HEK293T (cell line): ENCODE data around the gene BLOC1S1.
A peak's percentile ranks its signal among the peaks of the same experiment; 100 is the strongest.

ENCODE experiments used
- CTCF ChIA-PET: fragments of 350-600 bp; formaldehyde crosslinking; extraction: SDS; loops from one replicate; lab custom pipeline; 2021; ENCODE audit warnings: antibody characterized with exemption, inconsistent platforms; lab: Yijun Ruan, JAX
- POLR2A ChIA-PET: fragments of 350-600 bp; formaldehyde crosslinking; extraction: SDS; loops from one replicate; lab custom pipeline; 2020; ENCODE audit warnings: antibody characterized with exemption, inconsistent platforms; lab: Yijun Ruan, JAX
- DNase-seq: peaks from one replicate; pipeline ENCODE4 v3.0.0; 2012; ENCODE audit warnings: mixed read lengths; ENCODE audit errors: extremely low spot score
- ARNT ChIP-seq: fragments of 450-650 bp; IDR thresholded peaks from 2 replicates; pipeline ENCODE4 v1.6.1; 2017; ENCODE audit warnings: mild to moderate bottlenecking
- BHLHE40 ChIP-seq: fragments of 450-650 bp; IDR thresholded peaks from 2 replicates; pipeline ENCODE4 v1.6.1; 2016; ENCODE audit warnings: mild to moderate bottlenecking, moderate library complexity, borderline replicate concordance
- CTBP1 ChIP-seq: fragments of 450-650 bp; IDR thresholded peaks from 2 replicates; pipeline ENCODE4 v1.6.1; 2016; ENCODE audit warnings: borderline replicate concordance
- ELF4 ChIP-seq: fragments of 450-650 bp; IDR thresholded peaks from 2 replicates; pipeline ENCODE4 v1.6.1; 2017; ENCODE audit warnings: antibody characterized with exemption
- FOXA1 ChIP-seq: fragments of 450-650 bp; IDR thresholded peaks from 2 replicates; pipeline ENCODE4 v1.6.1; 2016; ENCODE audit warnings: mild to moderate bottlenecking
- FOXK2 ChIP-seq: fragments of 450-650 bp; IDR thresholded peaks from 2 replicates; pipeline ENCODE4 v1.6.1; 2016; ENCODE audit warnings: mild to moderate bottlenecking
- FOXM1 ChIP-seq: fragments of 450-650 bp; IDR thresholded peaks from 2 replicates; pipeline ENCODE4 v1.6.1; 2017; ENCODE audit warnings: mild to moderate bottlenecking, borderline replicate concordance
- HDGF ChIP-seq: fragments of 450-650 bp; IDR thresholded peaks from 2 replicates; pipeline ENCODE4 v1.6.1; 2017; ENCODE audit warnings: antibody characterized with exemption, borderline replicate concordance
- L3MBTL2 ChIP-seq: fragments of 450-650 bp; conservative IDR thresholded peaks from 2 replicates; pipeline ENCODE4 v1.6.1; 2016; ENCODE audit warnings: mild to moderate bottlenecking
- LEF1 ChIP-seq: fragments of 450-650 bp; IDR thresholded peaks from 2 replicates; pipeline ENCODE4 v1.6.1; 2017; ENCODE audit warnings: mild to moderate bottlenecking, borderline replicate concordance
- NFRKB ChIP-seq: fragments of 450-650 bp; IDR thresholded peaks from 2 replicates; pipeline ENCODE4 v1.6.1; 2016; ENCODE audit warnings: mild to moderate bottlenecking, moderate library complexity
- PKNOX1 ChIP-seq: fragments of 450-650 bp; IDR thresholded peaks from 2 replicates; pipeline ENCODE4 v1.6.1; 2016
- SP1 ChIP-seq: fragments of 450-650 bp; IDR thresholded peaks from 2 replicates; pipeline ENCODE4 v1.6.1; 2017
- SUZ12 ChIP-seq: fragments of 450-650 bp; IDR thresholded peaks from 2 replicates; pipeline ENCODE4 v1.6.1; 2016; ENCODE audit warnings: mild to moderate bottlenecking
- TARDBP ChIP-seq: fragments of 450-650 bp; IDR thresholded peaks from 2 replicates; pipeline ENCODE4 v1.6.1; 2016
- ZNF384 ChIP-seq: fragments of 450-650 bp; IDR thresholded peaks from 2 replicates; pipeline ENCODE4 v1.6.1; 2016

Gene BLOC1S1

DNA sequence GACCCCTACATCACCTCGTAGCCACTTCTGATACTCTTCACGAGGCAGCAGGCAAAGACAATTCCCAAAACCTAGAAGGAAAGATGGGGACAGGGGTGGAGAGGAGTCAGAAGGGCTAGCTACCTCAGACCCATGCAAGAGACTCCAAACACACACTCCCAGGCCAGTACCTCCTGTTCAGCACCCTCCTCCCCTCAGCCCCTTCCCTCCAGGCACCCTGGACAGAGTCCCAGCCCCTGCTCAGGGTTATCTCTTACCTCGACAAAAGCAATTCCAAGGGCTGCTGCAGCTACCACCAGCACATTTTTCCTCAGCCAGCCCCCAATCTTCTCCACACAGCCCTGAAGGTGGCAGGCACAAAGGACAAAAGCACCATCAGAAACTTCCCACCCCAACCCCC lies 9.7 kb downstream of the BLOC1S1 start:
- TF ChIP-seq L3MBTL2, result no peak
- no peak for TF ChIP-seq LEF1
- TF ChIP-seq HDGF, result no peak
- TF ChIP-seq NFRKB, result no peak
- TF ChIP-seq FOXA1, result no peak
- TF ChIP-seq CTBP1, result no peak
- TF ChIP-seq SP1, result no peak
- no peak for TF ChIP-seq FOXK2
- TF ChIP-seq SUZ12, result no peak
- no peak for TF ChIP-seq ELF4
- no peak for TF ChIP-seq FOXM1
- no peak for TF ChIP-seq BHLHE40
- TF ChIP-seq PKNOX1, result no peak
- no peak for TF ChIP-seq ZNF384
- no peak for TF ChIP-seq TARDBP
- TF ChIP-seq ARNT, result no peak
- ChIA-PET POLR2A (interaction anchor here (1.0 to 1.4 kb wide), 2 partner anchors 10 to 12 kb away, joined by 5 to 10 read pairs; partner anchors contain the start of gene BLOC1S1), CTCF (interaction anchor here (0.8 to 3.5 kb wide), 3 partner anchors 9 to 12 kb away, joined by 3 to 30 read pairs (median 10); partner anchors contain the start of gene BLOC1S1)
- no peak for DNase-seq

DNA sequence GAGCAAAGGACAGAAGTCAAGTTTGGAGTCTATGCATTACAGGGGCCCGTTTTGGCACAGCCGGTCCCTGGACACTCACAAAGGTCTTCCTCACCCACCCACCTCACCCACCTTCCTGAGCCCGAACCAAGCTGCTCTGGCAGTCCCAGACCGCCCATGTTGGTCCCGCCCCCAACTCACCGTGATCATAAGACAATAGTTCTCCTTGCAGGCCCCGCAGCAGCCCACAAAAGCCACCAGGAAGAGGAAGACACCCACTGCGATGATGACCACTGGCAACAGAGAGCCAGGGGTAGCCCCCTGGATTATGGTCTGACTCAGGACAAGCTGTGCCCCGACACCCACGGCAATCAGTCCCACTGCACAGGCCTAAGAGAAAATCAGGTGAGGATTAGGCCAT lies 11.1 kb downstream of the BLOC1S1 start:
- DNase-seq, result no peak
- POLR2A ChIA-PET, result interaction anchor here (1.0 kb wide), 1 partner anchor 11 kb away, joined by 3 read pairs; the partner anchor contains the start of gene BLOC1S1
- CTCF ChIA-PET, result interaction anchor here (0.8 kb wide), 2 partner anchors 10 to 21 kb away, joined by 3 read pairs; no protein-coding TSS in a partner anchor
- TF ChIP-seq TARDBP (no peak), HDGF (no peak), CTBP1 (no peak), LEF1 (no peak), FOXM1 (no peak), PKNOX1 (no peak)

DNA sequence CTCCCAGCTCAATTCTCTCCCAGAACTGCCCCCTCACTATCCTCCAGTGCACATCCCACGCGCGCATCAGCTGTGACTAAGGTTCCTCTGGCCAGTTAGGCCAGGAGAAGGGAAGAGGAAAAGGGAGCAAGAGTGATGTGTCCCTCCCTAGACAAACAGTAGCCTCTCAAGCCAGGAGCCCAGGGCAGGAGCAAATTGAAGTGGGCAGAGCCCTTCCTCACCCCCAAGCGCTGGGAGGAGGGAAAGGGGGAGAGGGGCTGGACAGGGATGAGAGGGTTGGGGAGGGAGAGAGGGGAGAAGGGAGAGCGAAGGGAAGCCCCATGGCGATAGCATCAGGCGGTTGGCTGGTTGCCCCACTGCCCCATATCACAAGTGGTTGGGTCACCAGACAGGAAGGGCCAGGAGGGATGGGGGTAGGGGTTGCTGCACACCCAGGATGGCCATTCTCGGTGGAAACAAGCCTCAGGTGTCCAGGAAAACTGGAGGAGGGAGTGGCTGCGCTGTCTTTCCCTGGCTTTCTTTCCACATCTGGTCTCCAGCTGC lies 11.9 kb downstream of the BLOC1S1 start:
- ChIA-PET POLR2A (no interaction called here), CTCF (interaction anchor here (0.8 kb wide), 2 partner anchors 9 to 22 kb away, joined by 3 read pairs; no protein-coding TSS in a partner anchor)
- no peak for TF ChIP-seq CTBP1
- no peak for TF ChIP-seq L3MBTL2
- TF ChIP-seq FOXA1, result no peak
- TF ChIP-seq ZNF384, result no peak
- no peak for TF ChIP-seq SUZ12
- TF ChIP-seq TARDBP, result no peak
- TF ChIP-seq ELF4, result no peak
- TF ChIP-seq NFRKB, result no peak
- no peak for TF ChIP-seq FOXK2
- TF ChIP-seq BHLHE40, result no peak
- no peak for DNase-seq

GRCh38 chr12:55728186-55728938 lies 12.5 kb downstream of the BLOC1S1 start:
- ChIA-PET CTCF (no interaction called here), POLR2A (interaction anchor here (1.2 to 3.1 kb wide), 10 partner anchors 10 to 101 kb away, joined by 3 to 30 read pairs (median 6); partner anchors contain the start of genes BLOC1S1, DNAJC14, ITGA7 and ORMDL2)
- TF ChIP-seq HDGF, result no peak
- no peak for TF ChIP-seq SP1
- no peak for TF ChIP-seq BHLHE40
- TF ChIP-seq L3MBTL2, result no peak; the same call in 1 of the 2 replicates
- TF ChIP-seq ELF4, result no peak
- TF ChIP-seq TARDBP, result no peak
- TF ChIP-seq PKNOX1, result no peak
- no peak for TF ChIP-seq SUZ12
- TF ChIP-seq CTBP1, result no peak
- no peak for TF ChIP-seq FOXK2
- TF ChIP-seq NFRKB, result no peak
- DNase-seq, result no peak

- peak; percentile 73 for DNase-seq
- peak; percentile 40; the same call in 1 of the 2 replicates for TF ChIP-seq FOXM1
- TF ChIP-seq HDGF, result no peak; the same call in 1 of the 2 replicates
- TF ChIP-seq BHLHE40, result no peak
- no peak for TF ChIP-seq FOXA1
- no peak for TF ChIP-seq NFRKB
- TF ChIP-seq SUZ12, result no peak
- TF ChIP-seq ARNT, result no peak
- TF ChIP-seq L3MBTL2, result peak; percentile 65
- no peak for TF ChIP-seq FOXK2
- TF ChIP-seq SP1, result no peak
- TF ChIP-seq LEF1, result no peak
- peak; percentile 97 for TF ChIP-seq PKNOX1
- TF ChIP-seq ZNF384, result no peak
- peak; percentile 52; the same call in 1 of the 2 replicates for TF ChIP-seq ELF4
- no peak for TF ChIP-seq TARDBP
- no peak for TF ChIP-seq CTBP1
- ChIA-PET POLR2A (interaction anchor here (0.9 to 3.1 kb wide), 13 partner anchors 9 to 245 kb away, joined by 3 to 30 read pairs (median 6); partner anchors contain the start of genes BLOC1S1, DNAJC14, GDF11 and ITGA7), CTCF (interaction anchor here (0.6 to 2.1 kb wide), 6 partner anchors 8 to 753 kb away, joined by 3 to 10 read pairs (median 3); no protein-coding TSS in a partner anchor)
Observed at GRCh38 chr12:55728939-55729818, 13.3 kb downstream of the BLOC1S1 start, which contains the start of gene CD63. Gene CD63 (minus strand): TSS chr12:55729009. CDS start chr12:55728341, 668 bp downstream.
